Panc1 (cell line): ENCODE measurements around the gene SENP8. TPM values are rescaled to one million over a fixed set of nuclear protein-coding genes. Genes with fewer than 3 reads are reported as not detected.

Experiments used
- ATAC-seq: fragments of 200-7000 bp; cut with Tn5 transposase; 2 replicates; pipeline ENCODE4 v1.9.1; 2020; ENCODE audit warnings: mild to moderate bottlenecking, moderate library complexity
- BruUV-seq: library from RNA; stranded (reverse); fragments of 400-500 nt; replicated peaks from 2 replicates; lab custom pipeline; 2021; lab: Mats Ljungman, UMichigan
- CTCF ChIA-PET: fragments of 300-600 bp; sonication (Branson Sonifier 250); formaldehyde crosslinking; loops from one replicate; lab custom pipeline; 2022; ENCODE audit warnings: antibody characterized with exemption; lab: Charles Lee
- POLR2A ChIA-PET: fragments of 300-600 bp; sonication (Branson Sonifier 250); formaldehyde crosslinking; loops from one replicate; lab custom pipeline; 2022; ENCODE audit warnings: antibody characterized with exemption; lab: Charles Lee
- DNase-seq: peaks from one replicate; pipeline ENCODE4 v3.0.0-alpha.2; 2010; ENCODE audit warnings: low read depth, low spot score
- H3K27ac ChIP-seq: 2 replicates; pipeline ENCODE4 v1.5.1; 2011; ENCODE audit warnings: mild to moderate bottlenecking, low read length, inconsistent platforms
- H3K27me3 ChIP-seq: fragments of 200-500 bp; sonication (Bioruptor generic); 2 replicates; pipeline ENCODE4 v1.6.0; 2014; ENCODE audit warnings: low read length, inconsistent platforms; ENCODE audit not compliant: control insufficient read depth, insufficient read depth
- H3K36me3 ChIP-seq: fragments of 200-500 bp; sonication (Bioruptor generic); 2 replicates; pipeline ENCODE4 v1.5.1; 2014; ENCODE audit warnings: inconsistent platforms, mild to moderate bottlenecking, low read length, moderate library complexity; ENCODE audit not compliant: control insufficient read depth, insufficient read depth
- H3K4me1 ChIP-seq: 2 replicates; pipeline ENCODE4 v1.5.1; 2011; ENCODE audit warnings: inconsistent platforms, mild to moderate bottlenecking, low read length, moderate library complexity; ENCODE audit not compliant: control insufficient read depth, insufficient read depth
- H3K4me3 ChIP-seq, 2 experiments: 2 replicates each; pipeline ENCODE4 v1.5.1; 2011 to 2012; ENCODE audit warnings: low read depth in 2 of 2, low read length in 2 of 2, mild to moderate bottlenecking in 2 of 2, inconsistent platforms in 1 of 2, moderate library complexity in 1 of 2
- H3K9me3 ChIP-seq: fragments of 200-500 bp; sonication (Bioruptor generic); 2 replicates; pipeline ENCODE4 v1.5.1; 2014; ENCODE audit warnings: low read depth, mild to moderate bottlenecking, inconsistent platforms, low read length, moderate library complexity; ENCODE audit not compliant: control insufficient read depth, insufficient read depth
- CTCF ChIP-seq: fragments of 450-650 bp; IDR thresholded peaks from 2 replicates; pipeline ENCODE4 v1.5.1; 2017; ENCODE audit warnings: mild to moderate bottlenecking
- POLR2AphosphoS5 ChIP-seq: IDR thresholded peaks from 2 replicates; pipeline ENCODE4 v1.6.1; 2012; ENCODE audit warnings: mild to moderate bottlenecking, low read depth, low read length, moderate library complexity
- REST ChIP-seq, 2 experiments: IDR thresholded peaks; 2 replicates each; pipeline ENCODE4 v1.6.1; 2011 to 2012; ENCODE audit warnings: low read depth in 2 of 2, control low read depth in 1 of 2, low read length in 1 of 2, mild to moderate bottlenecking in 1 of 2, moderate library complexity in 1 of 2; ENCODE audit not compliant: insufficient read depth in 1 of 2
- SIN3A ChIP-seq: IDR thresholded peaks from 2 replicates; pipeline ENCODE4 v1.6.1; 2012; ENCODE audit warnings: low read depth, mild to moderate bottlenecking, low read length, moderate library complexity, borderline replicate concordance; ENCODE audit not compliant: insufficient read depth
- TCF7L2 ChIP-seq: IDR thresholded peaks from 2 replicates; pipeline ENCODE4 v1.6.1; 2011; ENCODE audit warnings: mild to moderate bottlenecking, low read depth, low read length, inconsistent platforms
- in situ Hi-C: cut with HindIII; loops from 2 replicates; pipeline ENCODE4 v1.10.0; 2016; ENCODE audit warnings: low sequenced_read_pairs, low pct_unique_long_range_greater_than_20kb
- intact Hi-C: fragments of 100-400 bp; cut with micrococcal nuclease; formaldehyde crosslinking; loops from one replicate; pipeline ENCODE4 v1.10.0; 2022; ENCODE audit not compliant: unreplicated experiment
- total RNA-seq: library from RNA; stranded (reverse); gene quantifications from one replicate; pipeline ENCODE4 v1.2.1, GENCODE V29; 2021; ENCODE audit not compliant: unreplicated experiment

The SENP8 gene
- total RNA-seq, 1 experiment from 2014 or later = 2.9 TPM

DNA sequence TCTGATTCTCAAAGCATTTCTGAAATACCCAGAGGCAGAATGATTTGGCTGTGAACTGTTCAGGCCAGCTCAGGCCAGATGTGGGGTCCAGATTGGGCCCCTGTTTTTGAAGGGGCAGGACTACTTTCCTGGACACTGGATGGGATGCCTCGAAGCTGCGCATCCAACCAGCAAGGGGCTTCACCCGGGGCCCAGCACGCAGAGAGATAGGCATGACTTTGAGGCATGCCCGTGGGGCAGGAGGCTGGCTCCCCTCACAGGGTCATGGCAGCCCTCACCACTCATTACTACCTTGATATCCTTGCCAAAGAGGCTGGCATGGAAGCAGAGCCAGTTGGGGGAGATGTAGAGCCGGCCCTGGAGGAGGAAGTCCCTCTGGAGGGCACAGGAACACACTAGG is 49.2 kb downstream of the SENP8 start:
- Histone ChIP-seq H3K27me3 (no peaks in the 10 kb centered on the region), H3K4me3 (no peak overlapping the region), H3K4me1 (no peaks in the 10 kb centered on the region), H3K27ac (no peak overlapping the region), H3K36me3 (no peaks in the 10 kb centered on the region), H3K9me3 (no peaks in the 10 kb centered on the region)
- no peak for DNase-seq
- TF ChIP-seq POLR2AphosphoS5 (no peak), SIN3A (no peak), CTCF (no peak), REST (IDR thresholded peaks at IDR 0.05; ENCODE audit: insufficient read depth in 1 of 2, low read depth in 2 of 2, low read length in 1 of 2) (no peak), TCF7L2 (no peak)
- CTCF ChIA-PET = no interaction called here
- POLR2A ChIA-PET = no interaction called here
- no TSS peak for BruUV-seq
- intact Hi-C loops (no loop called here), in situ Hi-C loops (no loop called here)
- ATAC-seq = no peak

GRCh38 chr15:72168131-72168807 is 50.1 kb downstream of the SENP8 start:
- no peaks in the 10 kb centered on the region for H3K4me1 ChIP-seq
- no TSS peak for BruUV-seq
- intact Hi-C loops (no loop called here), in situ Hi-C loops (no loop called here)
- ATAC-seq (no peak), DNase-seq (no peak)
- H3K9me3 ChIP-seq = no peaks in the 10 kb centered on the region
- TF ChIP-seq REST (IDR thresholded peaks at IDR 0.05; ENCODE audit: insufficient read depth in 1 of 2, low read depth in 2 of 2, low read length in 1 of 2) = no peak
- no peak for TF ChIP-seq SIN3A
- TF ChIP-seq POLR2AphosphoS5 = no peak
- TF ChIP-seq CTCF = no peak
- no peak for TF ChIP-seq TCF7L2
- H3K27ac ChIP-seq = no peak overlapping the region
- H3K27me3 ChIP-seq = no peaks in the 10 kb centered on the region
- H3K36me3 ChIP-seq = no peaks in the 10 kb centered on the region
- CTCF ChIA-PET = no interaction called here
- H3K4me3 ChIP-seq = no peak overlapping the region
- POLR2A ChIA-PET = no interaction called here
